HEK293 (cell line): ENCODE data around the gene WWOX.

Experiments used
- TCF7L2 ChIP-seq: IDR thresholded peaks from 2 replicates; pipeline ENCODE4 v1.6.1; 2011; ENCODE audit warnings: low read depth, mild to moderate bottlenecking, inconsistent platforms, low read length, moderate library complexity, borderline replicate concordance
- ZNF292 ChIP-seq: fragments of 450-650 bp; formaldehyde crosslinking; IDR thresholded peaks from 2 replicates; pipeline ENCODE4 v1.5.1; 2016; ENCODE audit warnings: low read depth, missing biosample characterization, missing genetic modification characterization, borderline replicate concordance
- ZNF658 ChIP-seq: fragments of 450-650 bp; formaldehyde crosslinking; IDR thresholded peaks from 2 replicates; pipeline ENCODE4; 2016; ENCODE audit warnings: missing biosample characterization, missing genetic modification characterization
- ZSCAN5A ChIP-seq: fragments of 450-650 bp; formaldehyde crosslinking; IDR thresholded peaks from 2 replicates; pipeline ENCODE4 v1.5.1; 2016; ENCODE audit warnings: missing biosample characterization, missing genetic modification characterization
- TF ChIP-seq, protein P1 (sequence below): fragments of 450-650 bp; formaldehyde crosslinking; IDR thresholded peaks from 2 replicates; pipeline ENCODE4 v1.5.1; 2016; ENCODE audit warnings: missing biosample characterization, missing genetic modification characterization
- TF ChIP-seq, protein P2 (sequence below): fragments of 450-650 bp; formaldehyde crosslinking; IDR thresholded peaks from 2 replicates; pipeline ENCODE4 v1.5.1; 2016; ENCODE audit warnings: missing biosample characterization, missing genetic modification characterization

DNA sequence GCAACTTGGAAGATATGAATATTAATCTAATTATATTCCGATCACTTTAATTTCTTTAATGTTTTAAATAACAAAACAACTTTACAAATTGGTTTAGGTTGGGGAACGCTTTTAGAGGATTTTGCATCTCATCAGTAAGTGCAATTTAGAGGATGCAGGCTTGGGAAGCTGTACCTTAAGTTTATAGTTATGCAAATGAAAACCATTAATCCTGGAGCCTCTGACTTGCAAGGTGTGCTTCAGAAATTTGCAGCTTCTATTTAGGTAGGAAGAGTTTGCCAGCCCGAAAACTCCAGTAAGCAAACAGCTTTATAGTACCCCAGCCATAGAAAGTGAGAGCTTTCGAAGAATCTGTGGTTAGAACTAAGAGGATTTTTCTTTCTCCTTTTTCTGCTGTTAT lies 954.1 kb downstream of the WWOX start:
- TF ChIP-seq, protein P1, sequence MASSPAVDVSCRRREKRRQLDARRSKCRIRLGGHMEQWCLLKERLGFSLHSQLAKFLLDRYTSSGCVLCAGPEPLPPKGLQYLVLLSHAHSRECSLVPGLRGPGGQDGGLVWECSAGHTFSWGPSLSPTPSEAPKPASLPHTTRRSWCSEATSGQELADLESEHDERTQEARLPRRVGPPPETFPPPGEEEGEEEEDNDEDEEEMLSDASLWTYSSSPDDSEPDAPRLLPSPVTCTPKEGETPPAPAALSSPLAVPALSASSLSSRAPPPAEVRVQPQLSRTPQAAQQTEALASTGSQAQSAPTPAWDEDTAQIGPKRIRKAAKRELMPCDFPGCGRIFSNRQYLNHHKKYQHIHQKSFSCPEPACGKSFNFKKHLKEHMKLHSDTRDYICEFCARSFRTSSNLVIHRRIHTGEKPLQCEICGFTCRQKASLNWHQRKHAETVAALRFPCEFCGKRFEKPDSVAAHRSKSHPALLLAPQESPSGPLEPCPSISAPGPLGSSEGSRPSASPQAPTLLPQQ (tag by site-specific recombination): no peak
- no peak for TF ChIP-seq ZNF658 (tag by site-specific recombination)
- TF ChIP-seq TCF7L2: no peak
- no peak for TF ChIP-seq ZNF292 (tag by site-specific recombination)
- TF ChIP-seq ZSCAN5A (tag by site-specific recombination): no peak
- TF ChIP-seq, protein P2, sequence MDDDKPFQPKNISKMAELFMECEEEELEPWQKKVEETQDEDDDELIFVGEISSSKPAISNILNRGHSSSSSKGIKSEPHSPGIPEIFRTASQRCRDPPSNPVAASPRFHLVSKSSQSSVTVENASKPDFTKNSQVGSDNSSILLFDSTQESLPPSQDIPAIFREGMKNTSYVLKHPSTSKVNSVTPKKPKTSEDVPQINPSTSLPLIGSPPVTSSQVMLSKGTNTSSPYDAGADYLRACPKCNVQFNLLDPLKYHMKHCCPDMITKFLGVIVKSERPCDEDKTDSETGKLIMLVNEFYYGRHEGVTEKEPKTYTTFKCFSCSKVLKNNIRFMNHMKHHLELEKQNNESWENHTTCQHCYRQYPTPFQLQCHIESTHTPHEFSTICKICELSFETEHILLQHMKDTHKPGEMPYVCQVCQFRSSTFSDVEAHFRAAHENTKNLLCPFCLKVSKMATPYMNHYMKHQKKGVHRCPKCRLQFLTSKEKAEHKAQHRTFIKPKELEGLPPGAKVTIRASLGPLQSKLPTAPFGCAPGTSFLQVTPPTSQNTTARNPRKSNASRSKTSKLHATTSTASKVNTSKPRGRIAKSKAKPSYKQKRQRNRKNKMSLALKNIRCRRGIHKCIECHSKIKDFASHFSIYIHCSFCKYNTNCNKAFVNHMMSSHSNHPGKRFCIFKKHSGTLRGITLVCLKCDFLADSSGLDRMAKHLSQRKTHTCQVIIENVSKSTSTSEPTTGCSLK (tag by site-specific recombination): no peak
